GM19468 (cell line): ENCODE measurements around the gene DGKD.

Experiments used
- ATAC-seq: cut with Tn5 transposase; IDR thresholded peaks from one replicate; pipeline ENCODE4 v1.9.1; 2021; ENCODE audit warnings: mild to moderate bottlenecking, moderate library complexity, moderate number of reproducible peaks; ENCODE audit not compliant: unreplicated experiment; ENCODE audit errors: extremely low read depth

Gene DGKD

GRCh38 chr2:233468047-233468740 is 113.9 kb downstream of the DGKD start:
- ATAC-seq, result no peak

GRCh38 chr2:233468741-233469110 is 114.4 kb downstream of the DGKD start:
- no peak for ATAC-seq

GRCh38 chr2:233469261-233470010 is 115.1 kb downstream of the DGKD start:
- ATAC-seq, result no peak

- no peak for ATAC-seq
Measured at GRCh38 chr2:233470011-233470687, 115.9 kb downstream of the DGKD start.

GRCh38 chr2:233470839-233471238 is 116.5 kb downstream of the DGKD start:
- no peak for ATAC-seq

GRCh38 chr2:233471291-233472035 is 117.2 kb downstream of the DGKD start:
- no peak for ATAC-seq

GRCh38 chr2:233473386-233473791 is 119.1 kb downstream of the DGKD start:
- no peak for ATAC-seq

- ATAC-seq, result no peak
Measured at GRCh38 chr2:233473878-233474277, 119.6 kb downstream of the DGKD start.

- no peak for ATAC-seq
Measured at GRCh38 chr2:233474308-233475160, 120.2 kb downstream of the DGKD start.

GRCh38 chr2:233476063-233476410 is 121.7 kb downstream of the DGKD start:
- ATAC-seq, result no peak

- ATAC-seq, result no peak
Measured at GRCh38 chr2:233476651-233477547, 122.6 kb downstream of the DGKD start.

- no peak for ATAC-seq
Measured at GRCh38 chr2:233477548-233478433, 123.5 kb downstream of the DGKD start.

GRCh38 chr2:233479616-233480489 is 125.6 kb downstream of the DGKD start:
- no peak for ATAC-seq

- ATAC-seq, result no peak
Measured at GRCh38 chr2:233480490-233481202, 126.4 kb downstream of the DGKD start.

- no peak for ATAC-seq
Measured at GRCh38 chr2:233481368-233482142, 127.3 kb downstream of the DGKD start.

- no peak for ATAC-seq
Measured at GRCh38 chr2:233482616-233483015, 128.3 kb downstream of the DGKD start.
